Endothelial cell (in vitro differentiated cells): ENCODE measurements around the gene GMFB. TPM values are rescaled to one million over a fixed set of nuclear protein-coding genes. Genes with fewer than 3 reads are reported as not detected.

Experiments used
- DNase-seq: peaks from one replicate; pipeline ENCODE4 v3.0.0; 2021; ENCODE audit warnings: low spot score
- H3K27ac Mint-ChIP-seq: one replicate; pipeline ENCODE4 v1.8.0; 2021; ENCODE audit warnings: mixed read lengths, inconsistent platforms; ENCODE audit not compliant: unreplicated experiment
- H3K27me3 Mint-ChIP-seq: one replicate; pipeline ENCODE4 v1.8.0; 2021; ENCODE audit warnings: mild to moderate bottlenecking, moderate library complexity, mixed read lengths, inconsistent platforms; ENCODE audit not compliant: unreplicated experiment
- H3K36me3 Mint-ChIP-seq: one replicate; pipeline ENCODE4 v1.8.0; 2021; ENCODE audit warnings: mild to moderate bottlenecking, low read depth, mixed read lengths, inconsistent platforms; ENCODE audit not compliant: unreplicated experiment
- H3K4me1 Mint-ChIP-seq: one replicate; pipeline ENCODE4 v1.8.0; 2021; ENCODE audit warnings: mild to moderate bottlenecking, mixed read lengths, inconsistent platforms; ENCODE audit not compliant: unreplicated experiment
- H3K4me3 Mint-ChIP-seq: one replicate; pipeline ENCODE4 v1.8.0; 2021; ENCODE audit warnings: mild to moderate bottlenecking, mixed read lengths, inconsistent platforms; ENCODE audit not compliant: unreplicated experiment
- H3K9me3 Mint-ChIP-seq: one replicate; pipeline ENCODE4 v1.8.0; 2021; ENCODE audit warnings: mixed read lengths, inconsistent platforms; ENCODE audit not compliant: unreplicated experiment
- CTCF ChIP-seq: fragments of 200-600 bp; sonication (generic); IDR thresholded peaks from one replicate; pipeline ENCODE4 v1.5.0; 2021; ENCODE audit warnings: antibody characterized with exemption; ENCODE audit not compliant: unreplicated experiment
- total RNA-seq: library from RNA; stranded (reverse); fragmentation: NEBNext Ultra II Directional; extraction: Animal tissue kit (Norgen Biotek cat#: 25700); gene quantifications from one replicate; pipeline ENCODE4 v1.2.1, GENCODE V29; 2021; ENCODE audit not compliant: unreplicated experiment

Gene GMFB
- total RNA-seq, 1 donor from 2014 or later = 86.2 TPM

- no peak for TF ChIP-seq CTCF
- peaks cover 40% of the 10 kb centered on the region for H3K4me1 Mint-ChIP-seq
- H3K9me3 Mint-ChIP-seq = no peaks in the 10 kb centered on the region
- H3K36me3 Mint-ChIP-seq = peaks cover 22% of the 10 kb centered on the region
- DNase-seq = no peak
- H3K27me3 Mint-ChIP-seq = peaks cover 9% of the 10 kb centered on the region
- H3K4me3 Mint-ChIP-seq = peak overlapping the region; percentile 97
- peak overlapping the region; percentile 86 for H3K27ac Mint-ChIP-seq
These were observed 498 bp downstream of the GMFB start for GRCh38 chr14:54488318-54488645.

- H3K4me3 Mint-ChIP-seq = peak overlapping the region; percentile 97
- peak overlapping the region; percentile 86 for H3K27ac Mint-ChIP-seq
- no peak for TF ChIP-seq CTCF
- no peaks in the 10 kb centered on the region for H3K9me3 Mint-ChIP-seq
- H3K27me3 Mint-ChIP-seq = peaks cover 9% of the 10 kb centered on the region
- peaks cover 26% of the 10 kb centered on the region for H3K36me3 Mint-ChIP-seq
- no peak for DNase-seq
- peaks cover 39% of the 10 kb centered on the region for H3K4me1 Mint-ChIP-seq
These were observed 1.0 kb downstream of the GMFB start for GRCh38 chr14:54487771-54488170.

GRCh38 chr14:54486685-54487084, 2.1 kb downstream of the GMFB start:
- Mint-ChIP-seq H3K27me3 (peaks cover 7% of the 10 kb centered on the region), H3K4me3 (peak overlapping the region; percentile 32), H3K27ac (no peak overlapping the region), H3K9me3 (no peaks in the 10 kb centered on the region), H3K36me3 (peaks cover 26% of the 10 kb centered on the region), H3K4me1 (peaks cover 38% of the 10 kb centered on the region)
- no peak for TF ChIP-seq CTCF
- DNase-seq = no peak

GRCh38 chr14:54483846-54484245, 4.9 kb downstream of the GMFB start:
- Mint-ChIP-seq H3K36me3 (peaks cover 19% of the 10 kb centered on the region), H3K4me3 (no peak overlapping the region), H3K4me1 (peaks cover 17% of the 10 kb centered on the region), H3K27me3 (peaks cover 3% of the 10 kb centered on the region), H3K27ac (no peak overlapping the region), H3K9me3 (no peaks in the 10 kb centered on the region)
- no peak for DNase-seq
- no peak for TF ChIP-seq CTCF

- TF ChIP-seq CTCF = no peak
- Mint-ChIP-seq H3K4me1 (peaks cover 17% of the 10 kb centered on the region), H3K4me3 (no peak overlapping the region)
These were observed 5.6 kb downstream of the GMFB start for GRCh38 chr14:54483073-54483745.

More at GRCh38 chr14:54483073-54483745, 5.6 kb downstream of the GMFB start:
- DNase-seq = no peak
- Mint-ChIP-seq H3K9me3 (no peaks in the 10 kb centered on the region), H3K27ac (no peak overlapping the region), H3K36me3 (peaks cover 19% of the 10 kb centered on the region), H3K27me3 (peaks cover 3% of the 10 kb centered on the region)
